BJ (cell line): ENCODE data around the gene TNXB. TPM values are rescaled to one million over a fixed set of nuclear protein-coding genes. Genes with fewer than 3 reads are reported as not detected.
A peak's percentile ranks its signal among the peaks of the same experiment; 100 is the strongest.

Experiments
- CTCF ChIA-PET: fragments of 350-600 bp; formaldehyde crosslinking; extraction: SDS; loops from one replicate; lab custom pipeline; 2021; ENCODE audit warnings: antibody characterized with exemption, inconsistent platforms; lab: Yijun Ruan, JAX
- POLR2A ChIA-PET: fragments of 300-600 bp; sonication (Branson Sonifier 250); formaldehyde crosslinking; extraction: SDS; loops from one replicate; lab custom pipeline; 2021; ENCODE audit warnings: antibody characterized with exemption; lab: Charles Lee
- DNase-seq: peaks from one replicate; pipeline ENCODE4 v3.0.0-alpha.2; 2011; ENCODE audit warnings: low read depth
- H3K27me3 ChIP-seq: 2 replicates; pipeline ENCODE4 v1.6.0; 2011; ENCODE audit warnings: low read length; ENCODE audit not compliant: control insufficient read depth, insufficient read depth
- H3K36me3 ChIP-seq: 2 replicates; pipeline ENCODE4 v1.5.1; 2011; ENCODE audit warnings: low read length; ENCODE audit not compliant: control insufficient read depth, insufficient read depth
- H3K4me3 ChIP-seq: 2 replicates; pipeline ENCODE4 v1.5.1; 2011; ENCODE audit warnings: low read depth, mild to moderate bottlenecking, control low read depth, low read length
- CTCF ChIP-seq: IDR thresholded peaks from 2 replicates; pipeline ENCODE4 v1.5.1; 2011; ENCODE audit warnings: low read depth, mild to moderate bottlenecking, control low read depth, inconsistent platforms, low read length, moderate library complexity; ENCODE audit not compliant: insufficient read depth
- polyA minus RNA-seq: library from RNA; depleted of rRNA, polyadenylated mRNA; stranded (reverse); fragments of >200 nt; gene quantifications from 2 replicates; pipeline ENCODE4 v1.2.3, GENCODE V29; 2011; rRNA and poly(A)+ RNA removed
- polyA plus RNA-seq: library from polyadenylated mRNA; depleted of rRNA; stranded (reverse); fragments of >200 nt; gene quantifications from 2 replicates; pipeline ENCODE4 v1.2.3, GENCODE V29; 2011; rRNA removed

The TNXB gene
- 0.58 and 0.60 TPM in 2 replicates for polyA plus RNA-seq
- 0.90 and 1.0 TPM in 2 replicates for polyA minus RNA-seq

GRCh38 chr6:32109114-32109764, at the start of gene TNXB:
Gene TNXB (minus strand): TSS chr6:32109338. CDS start chr6:32098198, 11,140 bp downstream.
- H3K27me3 ChIP-seq = peaks cover 4% of the 10 kb centered on the region
- DNase-seq = no peak
- ChIA-PET POLR2A (no interaction called here), CTCF (no interaction called here)
- no peak for TF ChIP-seq CTCF
- H3K36me3 ChIP-seq = no peaks in the 10 kb centered on the region
- 0 out of 2 replicates have a peak within 1 kb of the TSS, but pooled peaks have one; percentile 3 for H3K4me3 ChIP-seq

GRCh38 chr6:32158052-32158451, 48.9 kb upstream of the TNXB start:
- CTCF ChIA-PET = interaction anchor here (0.7 kb wide), 1 partner anchor 838 kb away, joined by 3 read pairs; no protein-coding TSS in a partner anchor
- no peaks in the 10 kb centered on the region for H3K27me3 ChIP-seq
- no peak for DNase-seq
- H3K36me3 ChIP-seq = peaks cover 8% of the 10 kb centered on the region
- POLR2A ChIA-PET = no interaction called here
- no peak for TF ChIP-seq CTCF
- no peak overlapping the region for H3K4me3 ChIP-seq

- no peak overlapping the region for H3K4me3 ChIP-seq
- no peak for TF ChIP-seq CTCF
- peaks cover 7% of the 10 kb centered on the region for H3K36me3 ChIP-seq
- ChIA-PET POLR2A (no interaction called here), CTCF (no interaction called here)
- no peaks in the 10 kb centered on the region for H3K27me3 ChIP-seq
- DNase-seq = no peak
These were observed 47.8 kb upstream of the TNXB start for GRCh38 chr6:32156891-32157290.

- Histone ChIP-seq H3K36me3 (peaks cover 7% of the 10 kb centered on the region), H3K4me3 (peak overlapping the region; percentile 71), H3K27me3 (no peaks in the 10 kb centered on the region)
- DNase-seq = no peak
- TF ChIP-seq CTCF = peak; percentile 67
- CTCF ChIA-PET = interaction anchor here (0.7 to 1.2 kb wide), 8 partner anchors 24 to 180 kb away, joined by 3 to 12 read pairs (median 3); partner anchors contain the start of genes ATF6B and FKBPL
- POLR2A ChIA-PET = interaction anchor here (0.6 kb wide), 1 partner anchor 11 kb away, joined by 3 read pairs; no protein-coding TSS in a partner anchor
These were observed 45.5 kb upstream of the TNXB start for GRCh38 chr6:32154514-32155161.
